GM18498 (cell line): ENCODE data around the gene HK2.

Experiments used
- ATAC-seq: cut with Tn5 transposase; IDR thresholded peaks from one replicate; pipeline ENCODE4 v1.9.1; 2021; ENCODE audit warnings: mild to moderate bottlenecking, moderate library complexity; ENCODE audit not compliant: unreplicated experiment

HK2 gene

DNA sequence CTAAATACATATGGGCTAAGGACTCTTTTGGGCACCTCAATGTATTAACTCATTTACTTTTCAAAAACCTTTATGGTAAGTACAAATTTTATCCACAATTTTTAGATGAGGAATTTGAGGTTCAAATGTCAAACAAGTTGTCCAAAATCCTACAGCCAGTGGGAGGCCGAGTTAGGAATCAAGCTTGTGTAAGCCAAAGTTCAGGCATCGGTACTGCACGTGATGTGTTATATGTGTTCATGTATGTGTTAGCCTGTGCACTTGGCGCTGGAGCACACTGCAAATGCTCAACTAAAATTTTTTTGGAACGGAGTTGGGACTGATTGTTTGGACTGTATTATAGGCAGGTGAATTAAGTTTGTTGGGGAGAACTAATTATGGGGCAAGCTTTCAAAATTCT, 22.7 kb downstream of the HK2 start:
- no peak for ATAC-seq

DNA sequence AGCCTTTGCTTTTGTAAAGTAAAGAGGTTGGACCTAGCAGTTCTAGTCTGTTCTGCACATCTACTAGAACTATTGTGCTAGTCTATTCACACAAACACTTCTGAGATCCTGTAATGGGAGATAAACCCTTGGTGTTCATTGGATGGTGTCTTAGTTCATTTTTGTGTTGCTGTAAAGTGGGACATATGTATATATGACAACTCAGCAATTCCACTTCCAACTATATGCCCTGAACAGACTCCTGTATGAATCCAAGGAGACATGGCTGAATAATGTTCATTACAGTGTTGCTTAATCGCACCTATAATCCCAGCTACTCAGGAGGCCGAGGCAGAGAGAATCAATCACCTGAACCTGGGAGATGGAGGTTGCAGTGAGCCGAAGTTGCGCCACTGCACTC, 23.3 kb downstream of the HK2 start:
- no peak for ATAC-seq

DNA sequence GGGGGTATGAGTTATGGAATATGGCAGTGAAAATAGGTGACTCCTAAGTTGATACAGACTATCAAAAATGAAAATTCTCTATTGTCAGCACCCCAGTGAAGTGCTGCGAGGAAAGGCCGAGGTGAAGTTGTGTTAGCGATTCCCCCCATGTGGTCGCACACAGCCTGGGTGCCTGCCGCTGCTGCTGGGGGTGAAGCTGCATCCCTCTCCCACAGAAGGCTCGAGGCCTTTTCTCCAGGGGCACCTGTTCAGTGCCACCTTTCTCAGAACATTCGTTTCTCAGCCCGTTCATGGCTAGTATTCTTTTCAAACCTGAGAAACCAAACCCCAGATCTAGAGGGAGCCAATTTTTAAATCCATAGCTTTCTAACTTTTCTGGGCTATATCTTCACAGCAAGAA, 23.8 kb downstream of the HK2 start:
- ATAC-seq, result no peak

DNA sequence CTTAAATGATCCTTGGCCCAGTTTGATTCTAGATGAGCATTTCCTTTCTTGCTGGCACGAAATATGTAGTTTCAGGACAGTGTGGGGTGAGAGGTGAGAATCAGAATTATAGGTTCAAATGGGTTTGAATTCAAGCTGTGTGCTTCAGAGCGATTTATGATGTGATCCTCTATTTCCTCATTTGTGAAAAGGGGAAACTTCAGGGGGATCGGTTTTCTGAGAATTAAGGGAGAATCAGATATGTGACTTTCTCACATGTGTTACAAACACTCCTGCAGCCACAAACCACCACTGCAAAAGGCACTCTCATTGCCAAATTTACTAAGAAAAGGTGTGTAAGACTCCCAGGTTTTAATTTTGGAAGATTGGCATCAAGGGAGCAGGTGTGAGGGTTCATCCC, 24.4 kb downstream of the HK2 start:
- ATAC-seq, result no peak

DNA sequence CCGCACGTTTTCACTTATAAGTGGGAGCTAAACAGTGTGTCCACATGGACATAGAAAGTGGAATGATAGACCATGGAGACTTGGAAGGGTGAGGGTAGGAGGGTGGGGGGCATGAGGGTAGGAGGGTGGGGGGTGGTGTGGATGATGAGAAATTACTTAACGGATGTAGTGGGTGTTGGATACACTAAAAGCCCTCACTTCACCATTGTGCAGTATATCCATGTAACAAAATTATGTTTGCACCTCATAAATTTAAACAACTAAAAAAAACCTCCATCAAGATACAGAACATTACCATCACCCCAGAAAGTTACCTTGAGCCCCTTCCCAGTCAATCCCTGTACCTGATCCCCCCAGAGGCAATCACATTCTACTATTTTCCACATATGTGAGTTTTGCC, 26.2 kb downstream of the HK2 start:
- no peak for ATAC-seq

DNA sequence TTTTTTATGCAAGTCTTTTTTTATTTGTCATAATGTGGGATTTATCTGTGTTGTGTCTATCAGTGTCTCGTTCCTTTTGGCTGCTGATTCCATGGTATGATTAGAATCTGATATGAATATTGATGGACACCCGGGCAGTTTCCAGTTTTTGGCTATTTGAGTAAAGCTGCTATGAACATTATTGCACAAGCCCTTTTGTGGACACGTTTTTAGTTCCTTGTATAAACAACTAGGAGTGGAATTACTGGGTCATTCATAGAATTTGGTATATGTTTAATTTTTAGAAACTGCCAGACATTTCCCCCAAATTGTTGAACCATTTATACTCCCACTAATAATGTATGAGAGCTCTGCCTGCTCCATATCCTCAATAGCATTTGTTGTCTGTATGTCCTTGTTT, 26.6 kb downstream of the HK2 start:
- no peak for ATAC-seq

DNA sequence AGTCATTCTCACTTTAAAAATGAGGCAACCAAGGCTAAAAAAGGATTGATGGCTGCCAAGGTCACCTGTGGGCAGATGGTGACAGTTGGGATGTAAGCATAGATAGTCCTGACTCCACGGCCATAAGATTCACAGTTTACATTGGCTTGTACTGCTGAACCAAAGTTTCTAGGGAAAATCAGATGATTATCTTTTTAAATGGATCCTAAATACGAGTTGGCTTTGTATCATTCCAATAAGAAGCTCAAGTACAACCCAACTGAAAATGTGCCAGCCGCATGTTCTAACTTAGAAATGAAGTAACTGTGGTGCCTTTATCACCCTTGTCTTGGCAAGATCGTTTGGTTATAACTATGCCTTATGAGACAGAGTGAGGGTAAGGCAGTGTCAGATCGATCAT, 27.6 kb downstream of the HK2 start:
- ATAC-seq, result no peak

DNA sequence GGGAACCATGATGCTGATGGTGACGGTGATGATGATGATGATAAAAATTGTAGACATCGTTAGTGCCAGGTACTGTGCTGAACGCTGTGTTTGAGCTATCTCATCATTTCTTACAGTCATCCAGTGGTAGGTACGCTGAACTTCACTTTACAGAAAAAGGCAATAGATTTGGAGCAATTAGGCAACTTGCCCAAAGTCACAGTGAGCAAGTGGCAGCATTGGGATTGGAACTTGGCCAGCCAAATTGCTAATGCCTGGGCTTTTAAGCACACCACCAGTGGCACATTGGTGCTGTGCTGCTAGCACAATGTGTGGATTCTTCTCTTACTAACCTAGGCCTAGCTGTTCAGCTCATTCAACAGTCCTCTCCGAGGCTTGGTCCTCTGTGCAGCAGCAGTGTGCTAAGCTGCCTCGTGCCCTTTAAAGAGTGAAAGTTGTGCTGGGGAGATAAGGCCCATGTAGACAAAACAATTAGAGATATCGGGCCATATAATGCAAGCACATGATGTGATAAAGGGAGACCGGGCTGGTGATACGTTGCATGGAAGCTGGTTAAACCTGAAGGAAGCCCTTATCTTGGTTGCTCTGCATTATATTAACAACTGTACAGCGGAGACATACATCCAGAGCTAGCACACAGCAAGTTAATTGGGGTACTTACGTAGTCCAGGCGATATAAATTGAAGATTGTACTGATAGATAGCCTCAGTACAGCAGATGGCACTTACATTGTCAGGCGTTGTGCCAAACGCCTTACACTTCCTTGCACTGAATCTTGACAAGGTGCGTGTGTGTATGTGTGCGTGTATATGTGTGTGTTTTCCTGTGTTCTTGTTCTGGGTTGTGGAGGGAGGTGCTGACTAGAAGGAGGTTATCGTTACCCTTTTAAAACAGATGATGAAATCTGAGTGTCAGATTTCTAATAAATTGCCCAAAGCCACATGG, 28.4 kb downstream of the HK2 start:
- no peak for ATAC-seq

DNA sequence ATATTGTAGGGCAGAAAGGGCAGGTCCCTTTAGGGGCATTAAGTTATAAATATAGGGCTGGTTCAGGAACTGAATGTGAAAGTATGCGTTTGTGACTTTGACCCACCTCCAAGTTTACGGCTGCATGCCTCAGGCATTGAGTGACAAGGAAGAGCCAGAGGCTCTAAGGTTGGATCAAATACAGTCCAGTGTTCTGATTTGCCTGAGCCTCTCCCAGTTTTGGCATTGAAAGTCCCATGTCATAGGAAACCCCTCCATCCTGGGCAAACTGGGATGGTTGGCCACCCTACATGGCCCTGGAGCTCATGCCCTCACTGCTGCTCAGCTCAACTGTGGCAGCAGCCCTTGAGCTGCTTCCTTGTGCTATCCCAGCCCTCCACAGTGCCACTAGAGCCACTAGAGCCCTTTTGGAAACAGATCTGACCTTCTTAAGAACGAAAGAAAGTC, 29.9 kb downstream of the HK2 start:
- no peak for ATAC-seq

DNA sequence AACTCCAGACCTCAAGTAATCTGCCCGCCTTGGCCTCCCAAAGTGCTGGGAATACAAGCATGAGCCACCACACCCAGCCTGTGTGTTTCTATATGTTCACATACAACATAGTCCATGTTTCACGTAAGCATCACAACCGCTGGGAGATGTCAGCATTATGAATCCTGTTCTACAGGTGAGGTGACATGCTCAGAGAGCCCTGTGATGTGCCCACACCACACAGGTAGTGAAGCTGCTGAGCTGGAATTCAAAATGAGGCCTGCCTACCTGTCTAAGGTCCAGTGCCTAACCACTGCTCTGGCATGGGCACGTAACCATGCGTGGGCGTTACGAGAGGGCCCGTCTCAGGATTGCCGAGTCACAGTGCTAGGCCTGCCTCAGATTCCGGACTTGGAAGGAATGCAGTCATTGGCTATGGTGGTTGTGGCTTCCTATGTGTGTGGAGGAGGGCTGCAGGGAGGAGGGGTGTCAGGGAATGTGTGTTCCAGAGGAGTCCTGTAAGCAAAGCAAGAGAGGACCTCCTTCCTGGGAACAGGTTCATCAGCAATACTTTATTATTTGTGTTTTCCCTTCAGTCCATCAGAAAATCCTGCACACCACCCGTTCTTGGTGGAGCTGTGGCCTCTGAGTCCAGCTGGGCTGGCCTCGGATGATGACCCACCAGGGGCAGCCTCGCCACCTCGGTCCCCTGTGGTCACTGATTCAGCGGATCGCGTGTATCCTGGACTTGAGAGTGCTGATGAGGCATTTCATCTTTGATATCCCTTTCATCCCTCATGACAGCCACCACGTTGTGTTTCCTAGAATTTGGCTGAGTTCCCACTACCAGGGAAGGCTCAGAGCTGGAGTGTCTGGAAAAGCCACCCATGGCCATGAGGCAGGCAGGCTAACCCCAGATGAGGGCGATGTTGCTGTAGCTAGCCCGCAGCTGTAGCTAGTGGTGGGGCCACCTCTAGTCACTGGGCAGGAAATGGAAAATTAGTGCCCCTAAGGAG, 31.1 kb downstream of the HK2 start:
- no peak for ATAC-seq

DNA sequence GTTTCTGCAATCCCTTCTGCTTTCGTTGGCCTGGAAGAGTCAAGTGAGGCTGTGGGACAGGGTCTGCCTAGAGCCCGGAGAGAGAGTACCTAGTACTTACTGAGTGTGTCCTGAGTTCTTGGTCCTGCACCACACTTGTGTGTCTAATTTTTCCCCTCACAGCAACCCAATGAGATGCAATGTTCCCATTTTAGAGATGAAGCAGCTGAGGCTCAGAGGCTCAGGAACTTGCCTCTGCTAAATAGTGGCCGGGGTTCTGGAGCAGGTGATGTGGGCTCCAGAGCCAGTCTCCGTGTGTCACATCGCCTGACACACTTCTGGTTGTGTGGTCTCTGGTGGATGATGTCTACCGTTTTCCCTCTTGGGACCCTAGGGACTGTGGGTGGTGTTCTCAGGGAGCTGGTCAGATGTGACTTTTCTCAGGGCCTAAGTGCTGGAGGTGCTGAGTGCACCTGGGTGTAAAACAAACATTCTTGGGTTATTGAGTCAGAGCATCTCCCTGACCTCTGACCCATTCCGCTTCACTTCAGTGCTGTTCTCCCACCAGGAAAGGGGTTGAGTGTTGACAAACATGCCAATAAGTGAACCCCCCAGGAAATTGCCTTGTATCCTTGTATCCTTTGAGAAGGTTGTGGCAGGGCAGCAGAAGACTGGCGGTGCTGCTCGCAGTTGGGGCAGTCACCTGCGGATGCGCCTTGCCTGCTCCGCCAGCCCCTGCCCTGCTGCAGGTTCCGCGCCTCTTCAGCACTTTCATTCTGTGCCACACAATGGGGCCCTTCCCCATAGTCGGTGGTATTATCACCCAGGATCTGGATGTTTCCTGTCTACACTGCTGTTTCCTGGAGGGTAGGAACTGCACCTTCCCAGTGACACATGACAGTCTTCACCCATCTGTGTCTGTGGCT, 32.1 kb downstream of the HK2 start:
- no peak for ATAC-seq

DNA sequence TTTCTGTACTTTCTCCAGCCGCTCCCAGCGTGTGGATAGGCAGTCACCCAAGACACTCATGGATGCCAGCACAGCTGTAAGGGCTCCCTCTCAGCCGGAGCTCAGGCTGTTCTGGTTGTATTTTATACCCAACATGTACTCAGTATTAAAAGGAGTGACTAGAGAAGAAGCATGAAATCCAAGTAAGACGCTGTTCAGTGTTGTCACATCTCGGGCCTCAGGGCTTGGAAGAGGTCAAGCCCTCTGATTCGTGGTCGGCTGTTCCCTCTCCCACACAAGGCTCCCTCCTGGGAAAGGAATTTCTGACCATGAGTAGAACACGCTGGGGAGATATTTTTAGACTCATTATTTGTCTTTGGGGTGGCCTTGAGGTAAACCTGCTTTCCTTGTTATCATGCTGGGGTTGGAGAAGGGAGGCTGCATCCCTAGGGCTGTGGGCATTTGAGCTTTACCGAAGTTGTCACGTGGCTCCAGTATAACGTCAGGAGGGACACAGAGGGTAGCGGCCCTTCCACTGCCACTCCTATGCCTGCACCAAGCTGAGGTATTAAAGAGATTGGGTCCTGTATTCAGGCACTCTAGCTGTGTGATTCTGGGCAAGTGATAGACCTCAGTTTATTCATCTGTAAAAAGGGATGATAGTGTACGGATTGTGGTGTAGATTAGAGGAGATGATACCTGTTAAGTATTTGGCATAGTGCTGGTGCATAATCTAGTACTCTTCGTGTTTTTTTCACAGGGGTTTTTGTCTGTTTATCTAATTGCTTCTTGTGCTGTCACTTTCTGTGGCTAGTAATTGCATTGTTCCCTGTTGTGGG, 34.1 kb downstream of the HK2 start:
- no peak for ATAC-seq

DNA sequence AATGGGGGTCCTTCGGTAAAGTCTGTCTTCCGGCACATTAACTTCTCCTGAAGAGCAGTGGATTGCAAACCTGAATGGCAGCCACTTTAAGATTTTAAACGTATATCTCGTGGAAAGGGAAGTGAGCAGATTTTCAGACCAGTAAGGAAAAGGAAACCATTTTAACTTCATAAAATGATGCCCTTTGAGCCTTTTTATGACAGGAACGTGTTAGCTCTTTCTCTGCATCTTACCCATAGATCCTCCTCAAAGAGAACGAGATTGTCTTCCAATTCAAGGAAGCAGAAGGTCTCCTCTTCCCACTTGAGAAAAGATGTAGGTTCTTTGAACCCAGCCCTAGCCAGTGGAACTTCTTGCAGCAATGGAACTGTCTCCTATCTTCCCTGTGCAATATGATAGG, 35.6 kb downstream of the HK2 start:
- no peak for ATAC-seq

DNA sequence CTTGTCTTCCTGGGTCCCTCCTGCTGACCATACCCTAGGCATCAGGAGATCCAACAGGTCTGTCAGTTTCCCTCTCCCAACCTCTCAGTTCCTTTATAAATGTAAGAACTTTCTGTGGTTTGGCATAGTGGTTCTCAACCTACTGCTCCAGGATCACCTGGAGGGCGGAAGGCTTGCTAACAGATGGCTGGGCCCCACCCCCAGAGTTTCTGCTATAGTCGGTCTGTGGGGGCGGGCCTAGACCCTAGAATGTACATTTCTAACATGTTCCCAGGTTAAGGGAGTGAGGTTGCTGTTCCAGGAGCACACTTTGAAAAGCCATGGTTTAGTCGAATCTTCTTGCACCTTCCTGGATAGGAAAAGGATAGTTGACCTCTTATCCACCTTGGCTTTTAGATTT, 37.0 kb downstream of the HK2 start:
- no peak for ATAC-seq

DNA sequence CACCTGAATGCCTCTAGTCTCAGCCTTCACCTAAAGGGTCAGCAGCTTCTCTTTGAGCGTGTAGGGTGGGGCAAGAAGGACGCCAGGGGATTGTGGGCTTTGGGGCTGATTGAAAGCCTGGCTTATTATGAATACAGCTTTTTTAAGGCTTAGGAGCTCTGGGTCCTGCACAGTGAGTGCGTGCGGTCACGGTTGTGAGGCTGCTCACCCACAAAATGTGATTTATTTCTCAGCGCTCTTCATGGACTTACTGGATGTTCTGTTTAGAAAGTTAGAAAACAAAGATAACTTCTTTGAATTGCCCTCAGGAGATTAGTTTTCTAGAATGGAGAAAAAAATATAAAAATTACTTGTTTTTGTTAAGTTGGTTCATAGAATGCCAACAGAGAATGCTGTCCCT, 37.5 kb downstream of the HK2 start:
- ATAC-seq, result no peak

DNA sequence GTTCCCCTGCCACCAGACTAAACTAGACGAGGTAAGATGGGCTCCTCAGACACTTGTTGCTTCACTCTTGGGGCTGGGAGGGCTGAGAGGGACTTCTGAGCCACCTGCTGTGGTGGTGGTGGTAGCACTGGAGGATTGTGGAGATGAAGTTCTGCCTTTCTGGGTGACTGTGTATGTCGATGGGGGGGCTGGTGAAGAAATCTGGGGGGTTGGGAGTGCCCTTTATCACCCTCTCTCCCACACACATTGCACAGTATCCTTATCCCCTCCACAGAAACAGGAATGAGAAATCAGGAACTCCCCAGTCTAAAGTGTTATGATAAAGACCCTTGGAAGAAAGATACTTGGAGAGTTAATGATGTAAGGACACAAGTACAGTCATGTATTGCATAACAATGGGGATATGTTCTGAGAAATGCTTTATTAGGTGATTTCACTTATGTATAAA, 38.5 kb downstream of the HK2 start:
- no peak for ATAC-seq

DNA sequence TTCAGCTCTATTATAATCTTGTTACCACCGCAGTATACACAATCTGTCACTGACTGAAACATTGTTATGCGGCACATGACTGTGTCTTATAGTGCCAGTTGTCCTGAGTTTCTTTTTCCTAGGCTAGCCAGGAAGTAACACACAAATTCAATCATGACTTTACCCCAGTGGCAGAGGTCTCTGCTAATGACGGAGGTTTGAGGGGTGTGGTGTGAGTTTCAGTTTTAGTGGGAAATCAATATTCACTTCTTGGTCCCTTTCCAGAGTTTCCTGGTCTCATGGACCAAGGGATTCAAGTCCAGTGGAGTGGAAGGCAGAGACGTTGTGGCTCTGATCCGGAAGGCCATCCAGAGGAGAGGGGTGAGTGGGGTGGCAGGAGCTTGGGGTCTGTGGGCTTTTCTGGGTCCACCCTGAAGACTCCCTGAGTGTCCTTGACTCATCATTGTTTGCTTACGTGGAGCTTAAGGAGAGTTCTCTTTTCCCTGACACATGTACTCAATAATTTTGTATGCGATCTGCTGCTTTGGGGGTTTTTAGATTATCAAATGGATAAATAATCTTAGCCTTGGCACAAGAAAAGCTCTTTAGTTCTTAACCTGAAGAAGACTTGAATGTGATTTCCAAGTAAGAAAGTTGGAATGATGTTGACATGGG, 39.2 kb downstream of the HK2 start:
- ATAC-seq, result no peak

DNA sequence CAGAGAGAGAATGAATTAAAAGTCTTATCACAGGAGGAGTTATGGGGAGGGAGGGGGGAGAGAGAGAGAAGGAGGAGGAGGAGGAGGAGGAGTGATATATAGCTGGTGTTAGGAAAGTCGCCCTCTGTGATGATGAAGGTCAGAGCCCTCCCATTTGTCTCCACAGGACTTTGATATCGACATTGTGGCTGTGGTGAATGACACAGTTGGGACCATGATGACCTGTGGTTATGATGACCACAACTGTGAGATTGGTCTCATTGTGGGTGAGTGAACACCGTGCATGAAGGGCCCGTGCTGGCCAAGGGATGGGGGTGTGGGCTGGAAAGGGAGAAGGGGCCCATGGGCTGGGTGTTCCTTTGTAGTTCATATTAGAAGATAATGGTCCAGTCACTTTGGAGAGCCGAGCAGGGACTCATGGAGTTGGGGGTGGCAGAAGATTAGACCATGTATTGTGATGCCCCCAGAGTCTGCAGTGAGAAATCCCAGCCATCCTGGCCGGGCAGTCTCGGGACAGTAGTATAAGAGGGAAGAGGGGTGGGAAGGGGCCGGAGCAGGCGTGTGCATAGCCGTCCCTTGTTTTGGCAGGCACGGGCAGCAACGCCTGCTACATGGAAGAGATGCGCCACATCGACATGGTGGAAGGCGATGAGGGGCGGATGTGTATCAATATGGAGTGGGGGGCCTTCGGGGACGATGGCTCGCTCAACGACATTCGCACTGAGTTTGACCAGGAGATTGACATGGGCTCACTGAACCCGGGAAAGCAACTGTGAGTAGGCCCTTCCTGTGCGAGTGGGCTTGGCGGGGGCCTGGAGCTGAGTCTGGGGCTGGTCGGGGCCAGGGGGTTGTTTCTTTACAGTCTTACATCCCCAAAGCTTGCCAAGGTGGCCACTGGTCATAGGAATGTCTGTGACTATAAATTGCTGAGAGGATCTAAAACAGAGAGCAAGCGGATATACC, 40.0 kb downstream of the HK2 start:
- ATAC-seq, result no peak
